ENCODE measurements around the gene SUPT4H1.

DNA sequence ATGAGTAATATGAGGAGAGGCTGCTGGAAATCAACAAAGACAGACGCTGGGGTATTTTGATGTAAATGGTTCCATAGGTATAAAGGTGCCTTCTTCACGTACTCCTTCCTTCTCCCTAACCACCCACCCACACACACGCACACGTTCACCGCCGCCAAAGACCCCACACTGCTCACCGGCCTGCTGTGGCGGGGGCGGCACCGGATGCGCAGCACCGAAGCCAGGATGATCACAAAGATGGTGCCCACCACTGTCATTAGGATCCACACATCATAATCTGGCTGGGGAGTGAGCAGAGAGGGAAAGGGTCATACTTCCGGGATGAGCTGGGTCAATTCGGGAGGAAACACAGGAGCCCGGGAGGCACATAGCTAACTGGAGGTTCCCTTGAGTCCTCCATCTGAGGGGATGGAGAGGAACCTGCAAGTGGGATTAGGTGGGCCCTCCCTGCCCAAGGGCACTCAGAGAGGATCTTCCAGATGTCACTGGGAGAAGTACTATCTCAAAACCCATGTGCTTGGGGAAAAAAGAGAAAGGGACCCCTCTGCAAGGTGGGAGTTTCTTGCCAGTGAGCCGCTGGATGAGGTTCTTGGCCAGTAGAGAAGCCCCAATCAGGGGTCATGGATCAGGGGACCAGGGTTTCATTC lies 10.5 kb upstream of the SUPT4H1 start:
- TF ChIP-seq, protein P1, sequence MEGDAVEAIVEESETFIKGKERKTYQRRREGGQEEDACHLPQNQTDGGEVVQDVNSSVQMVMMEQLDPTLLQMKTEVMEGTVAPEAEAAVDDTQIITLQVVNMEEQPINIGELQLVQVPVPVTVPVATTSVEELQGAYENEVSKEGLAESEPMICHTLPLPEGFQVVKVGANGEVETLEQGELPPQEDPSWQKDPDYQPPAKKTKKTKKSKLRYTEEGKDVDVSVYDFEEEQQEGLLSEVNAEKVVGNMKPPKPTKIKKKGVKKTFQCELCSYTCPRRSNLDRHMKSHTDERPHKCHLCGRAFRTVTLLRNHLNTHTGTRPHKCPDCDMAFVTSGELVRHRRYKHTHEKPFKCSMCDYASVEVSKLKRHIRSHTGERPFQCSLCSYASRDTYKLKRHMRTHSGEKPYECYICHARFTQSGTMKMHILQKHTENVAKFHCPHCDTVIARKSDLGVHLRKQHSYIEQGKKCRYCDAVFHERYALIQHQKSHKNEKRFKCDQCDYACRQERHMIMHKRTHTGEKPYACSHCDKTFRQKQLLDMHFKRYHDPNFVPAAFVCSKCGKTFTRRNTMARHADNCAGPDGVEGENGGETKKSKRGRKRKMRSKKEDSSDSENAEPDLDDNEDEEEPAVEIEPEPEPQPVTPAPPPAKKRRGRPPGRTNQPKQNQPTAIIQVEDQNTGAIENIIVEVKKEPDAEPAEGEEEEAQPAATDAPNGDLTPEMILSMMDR (IDR thresholded peaks at IDR 0.05), result no peak
- TF ChIP-seq POLR2A (IDR thresholded peaks at IDR 0.05), result no peak

All from thyroid gland (tissue), 4 donors.